HepG2 (cell line): ENCODE measurements around the gene BRAP. TPM values are rescaled to one million over a fixed set of nuclear protein-coding genes. Genes with fewer than 3 reads are reported as not detected.
"Not testable (repeated sequence)": the region's sequence is repeated elsewhere in the genome, so short reads cannot be mapped to it uniquely, and the experiment has no call there.

ENCODE experiments used
- ATAC-seq: fragments of 200-7000 bp; cut with Tn5 transposase; 3 replicates; pipeline ENCODE4 v1.9.1; 2020; ENCODE audit warnings: mild to moderate bottlenecking, moderate library complexity
- BruUV-seq: library from RNA; stranded (reverse); fragments of 400-500 nt; replicated peaks from 2 replicates; lab custom pipeline; 2021; lab: Mats Ljungman, UMichigan
- CTCF ChIA-PET: fragments of 300-600 bp; formaldehyde crosslinking; extraction: SDS; loops from one replicate; lab custom pipeline; 2021; ENCODE audit warnings: low total read pairs, inconsistent platforms, low intra/inter-chr PET ratio; lab: Yijun Ruan, JAX
- POLR2A ChIA-PET: fragments of 350-600 bp; sonication (Branson Sonifier 250); formaldehyde crosslinking; loops from one replicate; lab custom pipeline; 2020; ENCODE audit warnings: antibody characterized with exemption, inconsistent platforms; lab: Yijun Ruan, JAX
- DNase-seq: peaks from one replicate; pipeline ENCODE4 v3.0.0-alpha.2; 2015; ENCODE audit warnings: low spot score
- FAIRE-seq: peaks from 3 replicates; lab custom pipeline; 2011; peaks lifted over from hg19 to GRCh38; lab: Jason Lieb, UNC
- H2AFZ ChIP-seq: one replicate; pipeline ENCODE4 v1.6.1; 2011; ENCODE audit warnings: low read length, inconsistent platforms
- H3K27ac ChIP-seq: fragments of 300-600 bp; 3 replicates; pipeline ENCODE4 v1.8.0; 2011; ENCODE audit warnings: mixed run types, mild to moderate bottlenecking, mixed read lengths, low read length, inconsistent platforms; ENCODE audit not compliant: insufficient read depth; ENCODE audit errors: extremely low read length
- H3K27me3 ChIP-seq, 2 experiments: fragments of 200-600 bp in 1 of 2; 2 replicates in 1 of 2; 3 replicates in 1 of 2; pipeline versions ENCODE4 v1.6.0 to v1.8.0; 2011; ENCODE audit warnings: low read length in 2 of 2, mild to moderate bottlenecking in 2 of 2, moderate library complexity in 2 of 2, inconsistent platforms in 1 of 2; ENCODE audit not compliant: insufficient read depth in 2 of 2, control insufficient read depth in 1 of 2
- H3K36me3 ChIP-seq, 2 experiments: fragments of 200-600 bp in 1 of 2; replicated peaks in 1 of 2; 2 replicates in 1 of 2; 3 replicates in 1 of 2; pipeline versions ENCODE4 v1.5.1 to v1.8.0; 2011; ENCODE audit warnings: low read length in 2 of 2, inconsistent platforms in 1 of 2; ENCODE audit not compliant: insufficient read depth in 2 of 2, control insufficient read depth in 1 of 2
- H3K4me1 ChIP-seq: 2 replicates; pipeline ENCODE4 v1.5.1; 2012; ENCODE audit warnings: low read length, inconsistent platforms; ENCODE audit not compliant: insufficient read depth
- H3K4me2 ChIP-seq: 2 replicates; pipeline ENCODE4 v1.6.0; 2011; ENCODE audit warnings: low read depth, low read length, inconsistent platforms
- H3K4me3 ChIP-seq, 3 experiments: fragments of 200-600 bp in 1 of 3; sonication (generic), shearing (Covaris generic) in 1 of 3; replicated peaks in 1 of 3; 2 replicates each; pipeline ENCODE4 v1.5.1; 2011 to 2016; ENCODE audit warnings: low read length in 3 of 3, inconsistent platforms in 2 of 3, low read depth in 2 of 3, mild to moderate bottlenecking in 2 of 3, control low read depth in 1 of 3, mixed read lengths in 1 of 3; ENCODE audit not compliant: insufficient read depth in 1 of 3
- H3K79me2 ChIP-seq: one replicate; pipeline ENCODE4 v1.6.1; 2011; ENCODE audit warnings: low read length, inconsistent platforms; ENCODE audit not compliant: insufficient read depth
- H3K9ac ChIP-seq: 2 replicates; pipeline ENCODE4 v1.6.0; 2011; ENCODE audit warnings: mild to moderate bottlenecking, low read depth, low read length, inconsistent platforms; ENCODE audit not compliant: insufficient read depth
- H3K9me3 ChIP-seq: 2 replicates; pipeline ENCODE4 v1.5.1; 2012; ENCODE audit warnings: mild to moderate bottlenecking, low read length
- H4K20me1 ChIP-seq: 2 replicates; pipeline ENCODE4 v1.6.0; 2011; ENCODE audit warnings: inconsistent platforms, mild to moderate bottlenecking, low read length, moderate library complexity; ENCODE audit not compliant: insufficient read depth
- SAFB2 ChIP-seq: sonication (generic); formaldehyde crosslinking; IDR thresholded peaks from 2 replicates; pipeline ENCODE4 v1.5.1; 2020; ENCODE audit warnings: missing genetic modification reagents, low read depth, mild to moderate bottlenecking, borderline replicate concordance
- SIX4 ChIP-seq: sonication (generic); formaldehyde crosslinking; IDR thresholded peaks from 2 replicates; pipeline ENCODE4 v1.4.0; 2020; ENCODE audit warnings: missing genetic modification reagents
- SMAD1 ChIP-seq: sonication (generic); formaldehyde crosslinking; IDR thresholded peaks from 2 replicates; pipeline ENCODE4 v1.4.0; 2020; ENCODE audit warnings: missing genetic modification reagents, low read depth, mild to moderate bottlenecking, borderline replicate concordance
- ZNF709 ChIP-seq: sonication (generic); formaldehyde crosslinking; IDR thresholded peaks from 2 replicates; pipeline ENCODE4 v1.5.0; 2020; ENCODE audit warnings: mild to moderate bottlenecking, missing genetic modification reagents
- WGBS: methylation state at CpG from one replicate; pipeline ENCODE4 v1.1.6; 2017; ENCODE audit warnings: low lambda C conversion rate; 5-methylcytosine and 5-hydroxymethylcytosine counted together
- in situ Hi-C: cut with HindIII; loops from 2 replicates; pipeline ENCODE4 v1.10.0; 2017; ENCODE audit warnings: low pct_unique_long_range_greater_than_20kb; ENCODE audit not compliant: extremely low pct_ligation_motif_present
- intact Hi-C: fragments of 100-400 bp; cut with micrococcal nuclease; formaldehyde crosslinking; loops from one replicate; pipeline ENCODE4 v1.10.0; 2022; ENCODE audit not compliant: unreplicated experiment
- polyA plus RNA-seq, 8 experiments: library from polyadenylated mRNA; depleted of rRNA in 3 of 8; stranded (reverse) in 7 of 8; unstranded in 1 of 8; fragments of >200 nt; fragmentation: Illumina TruSeq in 4 of 8; extraction: Trizol in 4 of 8; gene quantifications; 2 replicates each; pipeline versions ENCODE4 v1.2.1 to v1.2.3, GENCODE V29; 2011 to 2016; ENCODE audit warnings: low read depth in 4 of 8, missing spikeins in 1 of 8, mixed read lengths in 1 of 8; ENCODE audit not compliant: insufficient read depth in 1 of 8
- total RNA-seq, 5 experiments: library from RNA; depleted of rRNA; stranded (reverse); fragments of >200 nt; fragmentation: Illumina TruSeq; extraction: Trizol; gene quantifications; 2 replicates each; pipeline ENCODE4 v1.2.3, GENCODE V29; 2016; ENCODE audit warnings: low read depth in 1 of 5

BRAP gene
- total and polyA plus RNA-seq, 2 of the 13 experiments (the other 11 are each of a cell fraction or from before 2014, with no cell fraction given): 8.1 to 15.4 TPM

DNA sequence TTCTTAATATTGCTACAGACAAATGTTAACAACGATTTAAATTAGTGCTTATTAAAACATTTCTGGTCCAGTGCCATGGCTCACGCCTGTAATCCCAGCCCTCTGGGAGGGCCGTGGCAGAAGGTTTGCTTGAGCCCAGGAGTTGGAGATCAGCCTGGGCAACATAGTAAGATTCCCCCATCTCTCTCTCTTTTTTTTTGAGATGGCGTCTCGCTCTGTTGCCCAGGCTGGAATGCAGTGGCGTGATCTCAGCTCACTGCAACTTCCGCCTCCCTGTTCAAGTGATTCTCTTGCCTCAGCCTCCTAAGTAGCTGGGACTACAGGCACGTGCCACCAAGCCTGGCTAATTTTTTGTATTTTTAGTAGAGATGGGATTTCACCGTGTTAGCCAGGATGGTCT, 33.2 kb downstream of the BRAP start:
- H3K4me1 ChIP-seq, H3K4me3 ChIP-seq, H2AFZ ChIP-seq, FAIRE-seq, H3K9me3 ChIP-seq, H3K27me3 ChIP-seq, ATAC-seq, DNase-seq, intact Hi-C loops, H3K9ac ChIP-seq, BruUV-seq, H4K20me1 ChIP-seq, CTCF ChIA-PET, H3K79me2 ChIP-seq, H3K27ac ChIP-seq, H3K4me2 ChIP-seq, in situ Hi-C loops, POLR2A ChIA-PET: not testable (repeated sequence)
- 92% methylated on average over 9 of the region's 9 CpGs for WGBS
- peaks cover 15 to 61% of the 10 kb centered on the region in 2 experiments for H3K36me3 ChIP-seq

DNA sequence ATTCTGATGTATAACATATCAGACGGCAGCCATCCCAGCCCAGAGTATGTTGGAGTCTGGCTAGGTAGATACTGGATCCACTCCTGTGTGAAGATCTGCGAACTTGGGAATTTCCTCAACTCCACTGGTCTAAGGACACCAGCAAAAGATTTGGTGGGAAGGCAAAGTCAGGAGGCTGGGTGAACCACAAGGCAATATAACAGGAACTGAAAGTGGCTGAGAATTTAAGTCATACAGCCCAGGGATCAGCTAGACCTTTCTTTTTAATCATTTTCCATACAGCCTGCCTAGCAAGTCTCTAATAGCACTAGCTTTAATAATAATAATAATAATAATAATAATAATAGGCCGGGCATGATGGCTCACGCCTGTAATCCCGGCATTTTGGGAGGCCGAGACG, 34.8 kb downstream of the BRAP start:
- Histone ChIP-seq H3K9me3 (no peaks in the 10 kb centered on the region), H3K4me3 (no peak overlapping the region), H2AFZ (no peak overlapping the region), H3K4me1 (no peaks in the 10 kb centered on the region), H3K9ac (no peak overlapping the region), H3K4me2 (no peak overlapping the region), H3K27ac (no peak overlapping the region), H3K36me3 (peaks cover 17 to 66% of the 10 kb centered on the region in 2 experiments), H4K20me1 (no peaks in the 10 kb centered on the region), H3K79me2 (no peaks in the 10 kb centered on the region), H3K27me3 (no peaks in the 10 kb centered on the region)
- ATAC-seq: no peak
- intact Hi-C loops (no loop called here), in situ Hi-C loops (no loop called here)
- no peak for DNase-seq
- ChIA-PET CTCF (no interaction called here), POLR2A (no interaction called here)
- 95% methylated on average over 7 of the region's 7 CpGs for WGBS
- TF ChIP-seq SAFB2 (CRISPR knock-in tag) (no peak), SIX4 (CRISPR knock-in tag) (no peak), ZNF709 (CRISPR knock-in tag) (no peak), SMAD1 (no peak)
- BruUV-seq: no TSS peak
- no peak for FAIRE-seq
